ENCODE data around the gene ANKS4B.
A peak's percentile ranks its signal among the peaks of the same experiment; 100 is the strongest.
"Not testable (repeated sequence)": the region's sequence is repeated elsewhere in the genome, so short reads cannot be mapped to it uniquely, and the experiment has no call there.

Gene ANKS4B

DNA sequence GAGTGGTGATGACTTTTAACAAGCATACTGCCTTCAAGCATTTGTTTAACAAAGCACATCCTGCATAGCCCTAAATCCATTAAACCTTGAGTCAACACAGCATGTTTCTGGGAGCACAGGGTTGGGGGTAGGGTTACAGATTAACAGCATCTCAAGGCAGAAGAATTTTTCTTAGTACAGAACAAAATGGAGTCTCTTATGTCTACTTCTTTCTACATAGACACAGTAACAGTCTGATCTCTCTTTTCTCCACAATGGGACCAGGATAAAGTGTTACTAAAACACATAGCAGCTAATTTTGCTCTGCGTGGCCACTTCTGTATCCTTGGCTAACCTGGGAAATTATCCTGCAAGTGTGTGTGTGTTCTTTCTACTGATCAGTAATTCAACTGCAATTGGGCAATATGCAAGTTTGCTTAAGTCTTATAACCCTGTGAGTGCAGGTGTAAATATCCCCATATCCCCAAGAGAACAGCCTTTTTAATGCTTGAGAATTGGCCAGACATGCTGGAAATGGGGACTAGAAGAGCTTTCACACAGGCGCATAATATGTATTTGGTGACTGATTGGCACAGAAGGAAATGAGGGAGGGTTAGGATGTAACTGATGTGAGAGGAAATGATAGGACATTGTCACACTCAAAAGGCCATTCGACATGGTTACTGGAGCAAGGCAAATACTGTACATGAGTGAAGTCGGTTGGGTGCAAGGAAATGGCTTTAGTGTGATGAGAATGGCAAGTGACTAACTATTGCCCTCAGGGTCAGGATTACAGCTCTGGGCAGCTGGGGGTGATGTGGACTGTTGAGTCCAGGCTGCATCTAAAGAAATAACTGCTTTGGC, 10.8 kb upstream of the ANKS4B start:
- peak; percentile 14 for DNase-seq

DNA sequence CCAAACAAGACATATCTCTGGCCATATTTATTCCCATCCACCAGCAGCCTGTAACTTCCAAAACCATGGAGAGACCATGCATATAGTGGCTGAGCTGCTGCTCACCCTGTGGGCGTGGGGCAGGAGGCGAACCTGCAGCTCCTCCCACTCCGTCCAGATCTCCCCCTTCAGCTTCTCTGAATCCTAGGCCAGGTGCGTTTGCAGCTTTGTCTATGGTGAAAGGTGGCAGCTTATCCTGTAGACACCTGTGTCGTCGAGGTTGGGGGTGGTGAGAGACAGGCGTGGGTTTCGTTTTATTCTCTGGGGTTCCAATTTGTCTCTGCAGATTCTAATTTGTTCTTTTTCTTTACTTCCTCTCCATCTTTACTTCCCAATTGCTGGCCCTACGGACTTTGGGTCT, 9.7 kb upstream of the ANKS4B start:
- DNase-seq, result no peak

DNA sequence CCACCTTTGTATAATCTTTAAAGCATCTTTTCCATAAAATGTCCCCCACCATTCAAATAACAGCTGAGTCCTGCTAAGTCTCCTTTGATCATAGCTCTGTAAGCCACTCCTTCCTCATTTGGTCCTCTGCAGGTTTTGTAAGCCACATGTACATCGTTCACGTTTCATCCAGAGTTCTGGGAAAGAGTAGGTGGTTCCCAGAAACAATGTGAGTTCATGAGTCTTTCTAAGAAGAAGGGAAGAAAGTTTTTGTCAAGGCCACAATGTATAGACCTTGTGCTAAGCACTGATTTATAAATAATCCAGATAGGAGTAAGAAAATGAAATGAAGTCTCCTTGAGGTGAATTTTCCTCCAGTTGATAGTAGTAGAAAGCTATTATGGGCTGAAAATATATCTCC, 8.7 kb upstream of the ANKS4B start:
- DNase-seq, result no peak

DNA sequence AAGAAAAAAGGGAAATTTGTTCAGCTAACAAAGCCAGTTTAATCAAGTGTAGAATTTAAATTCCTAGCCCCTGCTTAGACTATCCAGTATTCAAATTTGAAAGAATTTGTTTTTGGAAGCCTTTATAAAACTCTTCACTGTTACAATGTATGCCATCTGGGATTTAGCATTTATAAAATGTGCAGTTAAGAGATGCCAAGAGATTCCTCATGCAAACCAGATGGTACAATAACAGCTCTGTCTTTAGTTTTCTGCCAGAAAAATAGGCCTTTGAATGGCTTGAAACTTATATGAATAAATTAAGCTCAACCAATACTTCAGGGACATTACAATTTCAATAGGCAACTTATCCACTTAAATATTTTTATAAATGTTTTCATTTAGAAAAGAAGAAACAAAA, 6.8 kb upstream of the ANKS4B start:
- DNase-seq, result no peak

DNA sequence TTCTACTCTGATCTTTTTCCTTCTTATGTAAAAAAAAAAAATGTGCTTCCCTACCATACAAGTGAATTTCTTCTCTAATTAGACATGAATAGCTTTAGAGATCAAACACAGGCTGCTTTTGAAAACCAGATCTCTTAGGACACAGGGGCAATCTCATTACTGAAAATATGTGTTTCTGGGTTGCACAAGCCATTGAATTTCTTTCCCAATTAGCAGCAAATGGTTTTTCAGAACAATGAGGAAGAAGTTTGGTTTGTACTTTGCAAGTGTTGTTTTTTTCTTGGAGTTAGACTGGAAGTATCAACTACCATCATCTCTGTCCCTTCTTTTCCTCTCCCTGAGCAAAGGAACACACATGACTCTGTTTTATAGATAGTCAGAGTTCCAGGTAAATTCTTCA, 5.6 kb upstream of the ANKS4B start:
- DNase-seq, result no peak

DNA sequence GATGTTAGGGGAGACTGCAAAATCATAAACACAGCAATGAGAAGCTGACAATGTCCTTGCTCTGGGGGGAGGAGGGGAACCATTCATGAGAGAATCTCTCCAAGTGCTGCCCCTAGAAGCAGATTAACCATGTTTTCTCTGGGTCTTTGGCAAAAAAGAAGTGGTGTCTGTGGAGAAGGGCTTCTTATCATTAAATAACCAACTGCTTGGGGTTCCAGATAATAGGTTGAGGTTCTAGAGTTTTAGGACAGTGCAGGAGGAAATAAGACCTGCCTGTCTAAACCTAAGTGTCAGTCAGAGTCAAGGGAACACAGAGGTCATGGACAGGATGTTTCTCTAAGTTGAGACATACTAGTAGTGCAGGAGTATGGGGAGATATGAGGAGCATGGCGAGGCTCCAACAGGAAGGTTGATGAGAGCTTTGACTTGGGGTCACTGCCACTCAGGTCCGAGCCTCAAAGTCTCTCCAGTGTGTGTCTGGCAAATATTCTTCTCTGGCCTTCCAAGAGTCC, 5.1 kb upstream of the ANKS4B start:
- DNase-seq, result no peak

DNA sequence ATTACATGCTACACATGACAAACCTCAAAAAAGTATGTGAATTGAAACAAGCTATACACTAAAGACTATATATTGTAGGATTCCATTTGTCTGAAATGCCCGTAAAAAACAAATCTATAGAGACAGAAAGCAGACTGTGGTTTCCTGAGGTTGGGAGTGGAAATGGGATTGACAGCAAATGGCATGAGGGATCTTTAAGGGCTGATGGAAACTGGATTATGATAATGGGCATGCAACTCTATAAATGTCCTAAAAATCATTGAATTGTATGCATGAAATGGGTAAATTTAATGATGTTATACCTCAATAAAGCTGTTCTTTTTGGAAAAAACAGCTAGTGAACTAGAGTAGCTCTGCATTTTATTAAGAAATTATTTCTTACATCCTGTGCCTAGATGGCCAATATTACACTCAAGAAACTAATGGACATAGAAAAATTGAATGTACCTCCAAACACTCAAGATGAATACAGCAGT, 416 bp upstream of the ANKS4B start:
- DNase-seq, result no peak

DNA sequence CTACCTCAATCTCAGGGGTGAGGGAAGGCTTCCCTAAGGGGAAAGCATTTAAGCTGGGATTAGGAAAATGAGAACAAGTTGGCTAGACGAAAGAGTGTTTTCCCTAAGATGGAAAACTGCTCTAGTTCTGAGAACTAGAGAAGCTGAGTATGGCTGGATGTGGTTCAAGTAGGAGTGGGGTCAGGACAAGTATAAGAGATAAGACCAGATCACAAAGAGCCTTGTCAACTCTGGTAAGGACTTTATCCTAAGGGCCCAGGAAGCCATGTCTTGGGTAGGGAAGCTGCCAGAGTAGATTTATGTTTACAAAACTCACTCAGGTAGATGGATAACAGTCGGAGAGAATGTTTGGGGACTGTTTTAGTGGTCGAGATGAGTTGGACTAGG, 1.7 kb downstream of the ANKS4B start:
- DNase-seq, result no peak

DNA sequence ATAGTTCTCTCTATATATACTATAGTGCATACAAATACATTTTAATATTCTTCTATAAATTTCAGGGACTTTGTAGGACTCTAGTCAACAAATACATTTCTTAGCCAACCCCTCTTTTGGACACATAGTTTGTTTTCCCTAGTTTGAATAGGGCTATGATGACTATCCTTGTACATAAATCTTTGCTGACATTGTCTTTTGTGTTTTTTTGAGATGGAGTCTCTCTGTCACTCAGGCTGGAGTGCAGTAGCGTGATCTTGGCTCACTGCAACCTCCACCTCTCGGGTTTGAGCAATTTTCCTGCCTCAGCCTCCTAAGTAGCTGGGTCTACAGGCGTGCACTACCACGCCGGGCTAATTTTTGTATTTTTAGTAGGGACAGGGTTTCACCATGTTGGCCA, 3.3 kb downstream of the ANKS4B start:
- DNase-seq, result no peak

DNA sequence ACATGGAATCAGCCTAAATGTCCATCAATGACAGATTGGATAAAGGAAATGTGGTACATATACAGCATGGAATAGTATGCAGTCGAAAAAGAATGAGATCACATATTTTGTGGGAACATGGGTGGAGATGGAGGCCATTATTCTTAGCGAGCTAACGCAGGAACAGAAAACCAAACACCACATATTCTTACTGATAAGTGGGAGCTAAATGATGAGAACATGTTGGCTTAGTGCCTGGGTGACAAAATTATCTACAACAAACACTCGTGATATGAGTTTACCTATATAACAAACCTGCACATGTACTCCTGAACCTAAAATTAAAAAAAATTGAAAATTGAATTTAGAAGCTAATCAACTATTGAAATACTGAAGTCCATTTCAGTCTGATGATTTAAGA, 6.1 kb downstream of the ANKS4B start:
- DNase-seq, result no peak

DNA sequence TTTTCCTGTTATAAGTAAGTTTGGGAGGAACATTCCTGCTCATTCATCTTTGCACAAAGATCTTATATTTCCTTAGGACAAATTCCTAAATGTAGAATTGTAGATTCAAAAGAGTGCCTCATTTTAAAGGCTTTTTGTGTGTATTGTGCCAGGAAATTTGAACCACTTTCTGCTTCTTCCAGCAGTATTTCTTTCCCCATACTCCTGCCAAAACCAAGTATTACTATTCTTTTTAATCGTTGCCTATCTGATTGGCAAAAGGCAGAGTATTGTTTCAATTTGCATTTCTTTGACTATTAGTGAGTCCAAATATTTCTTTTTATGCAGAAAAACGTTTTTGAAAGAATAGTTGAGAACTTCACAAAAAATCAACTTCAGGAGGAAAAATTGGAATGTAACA, 9.3 kb downstream of the ANKS4B start:
- DNase-seq, result no peak

DNA sequence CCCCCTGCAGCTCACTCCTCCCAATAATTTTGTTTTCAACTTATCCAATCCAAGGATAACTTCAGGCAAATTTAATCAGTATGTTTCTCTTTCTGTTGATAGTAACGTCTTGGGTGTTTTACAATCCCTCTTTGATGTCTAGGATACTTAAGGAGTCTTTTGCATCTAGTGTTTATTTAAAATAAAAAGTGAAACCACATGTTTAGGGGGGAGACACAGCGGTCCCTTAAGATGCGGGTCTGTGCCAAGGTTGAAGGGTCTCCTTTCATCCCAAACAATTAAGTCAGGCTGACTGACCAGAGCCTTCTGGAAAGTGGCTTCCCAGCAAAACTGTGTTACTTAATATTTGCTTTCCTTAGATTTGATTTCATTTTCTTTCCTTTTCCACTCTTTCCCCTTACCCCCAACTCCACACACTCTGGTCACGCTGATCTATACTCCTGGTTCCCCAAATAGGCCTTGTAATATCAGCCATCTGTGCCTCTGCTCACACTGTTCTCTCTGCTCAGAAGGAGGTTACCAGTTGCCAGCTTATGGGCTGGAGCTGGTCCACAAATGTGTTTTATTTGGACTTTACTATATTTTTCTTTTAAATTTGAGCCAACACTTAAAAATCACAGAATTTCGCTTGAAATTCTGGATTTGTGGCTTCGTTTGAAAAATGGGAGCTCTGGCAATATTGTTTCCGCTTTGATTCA, 11.2 kb downstream of the ANKS4B start:
- no peak for DNase-seq

DNA sequence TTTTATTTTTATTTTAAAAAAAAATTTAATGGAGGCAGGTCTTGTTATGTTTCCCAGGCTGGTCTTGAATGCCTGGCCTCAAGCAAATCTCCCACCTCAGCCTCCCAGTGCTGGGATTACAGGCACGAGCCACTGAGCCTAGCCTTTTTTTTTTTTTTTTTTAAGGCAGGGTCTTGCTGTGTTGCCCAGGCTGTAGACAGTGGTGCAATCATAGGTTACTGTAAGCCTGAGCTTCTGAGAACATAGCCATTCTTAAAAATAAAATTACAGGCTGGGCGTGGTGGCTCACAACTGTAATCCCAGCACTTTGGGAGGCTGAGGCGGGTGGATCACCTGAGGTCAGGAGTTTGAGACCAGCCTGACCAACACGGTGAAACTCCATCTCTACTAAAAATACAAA, 14.7 kb downstream of the ANKS4B start:
- DNase-seq, result not testable (repeated sequence)

DNA sequence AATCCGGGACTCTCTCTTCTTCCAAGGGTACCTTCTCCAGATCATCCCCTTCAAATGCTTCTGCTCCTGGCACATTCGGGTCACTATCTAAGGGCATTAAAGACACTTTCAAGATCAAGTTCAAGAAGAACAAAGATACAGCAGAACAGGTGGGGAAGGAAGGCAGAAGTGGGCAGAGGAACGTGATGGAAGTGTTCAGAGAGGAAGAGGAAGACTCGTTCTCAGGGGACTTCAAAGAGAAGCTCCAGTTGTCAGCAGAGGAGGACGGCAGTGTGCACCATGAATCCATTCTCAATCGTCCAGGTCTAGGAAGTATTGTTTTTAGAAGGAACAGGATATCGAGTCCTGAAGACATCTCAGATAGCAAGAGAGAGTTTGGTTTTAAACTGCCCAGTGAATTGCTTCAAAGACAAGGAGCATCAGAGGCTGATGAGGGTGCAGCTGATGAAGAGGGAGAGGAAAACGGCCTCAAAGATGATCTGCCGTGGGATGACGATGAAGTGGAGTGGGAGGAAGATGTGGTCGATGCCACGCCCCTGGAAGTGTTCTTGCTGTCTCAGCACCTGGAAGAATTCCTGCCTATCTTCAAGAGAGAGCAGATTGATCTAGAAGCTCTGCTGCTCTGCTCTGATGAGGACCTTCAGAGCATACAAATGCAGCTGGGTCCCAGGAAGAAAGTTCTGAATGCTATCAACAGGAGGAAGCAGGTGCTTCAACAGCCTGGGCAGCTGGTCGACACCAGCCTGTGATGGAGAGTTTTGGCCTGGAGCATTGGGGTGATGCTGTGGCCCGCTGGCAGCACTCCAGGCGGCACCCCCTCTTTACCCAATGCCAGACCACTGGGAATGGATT, 16.8 kb downstream of the ANKS4B start:
- no peak for DNase-seq

DNA sequence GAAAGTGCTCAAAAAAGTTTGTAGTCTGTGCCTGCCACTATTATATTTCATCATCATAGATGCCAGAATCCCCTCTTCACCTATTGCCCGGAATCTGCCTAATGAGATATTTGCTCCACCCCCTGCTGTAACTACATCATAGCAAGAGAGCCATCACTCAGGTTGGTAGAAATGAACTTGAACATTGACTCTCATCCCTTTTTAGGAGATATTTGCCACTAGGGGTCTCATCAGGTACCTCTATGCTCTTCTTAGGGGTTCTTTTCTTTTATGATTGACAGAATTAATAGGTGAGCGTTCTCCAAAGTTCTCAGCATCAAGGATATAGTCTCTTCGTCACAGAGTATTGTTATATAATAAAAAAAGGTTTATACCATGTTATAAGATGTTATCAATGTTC, 20.0 kb downstream of the ANKS4B start:
- no peak for DNase-seq

DNA sequence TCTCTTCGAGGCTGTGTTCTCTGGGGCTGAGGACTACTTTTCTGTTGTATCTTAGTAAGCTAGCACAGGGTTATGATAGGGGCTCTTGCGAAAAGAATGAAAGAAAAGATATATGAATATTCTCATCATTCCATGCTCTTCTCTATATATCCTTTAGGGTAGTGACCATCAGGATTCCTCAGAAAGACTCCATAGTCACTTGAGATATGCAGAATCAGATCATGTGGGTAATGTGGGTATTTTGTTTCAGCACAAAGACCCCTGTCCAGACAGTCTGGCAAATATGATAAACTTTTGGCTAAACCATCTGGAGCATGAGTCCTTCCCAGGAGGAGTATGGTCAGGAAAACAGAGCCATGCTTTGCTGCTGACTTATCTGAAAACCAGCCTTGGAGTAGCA, 23.1 kb downstream of the ANKS4B start:
- DNase-seq, result no peak

DNA sequence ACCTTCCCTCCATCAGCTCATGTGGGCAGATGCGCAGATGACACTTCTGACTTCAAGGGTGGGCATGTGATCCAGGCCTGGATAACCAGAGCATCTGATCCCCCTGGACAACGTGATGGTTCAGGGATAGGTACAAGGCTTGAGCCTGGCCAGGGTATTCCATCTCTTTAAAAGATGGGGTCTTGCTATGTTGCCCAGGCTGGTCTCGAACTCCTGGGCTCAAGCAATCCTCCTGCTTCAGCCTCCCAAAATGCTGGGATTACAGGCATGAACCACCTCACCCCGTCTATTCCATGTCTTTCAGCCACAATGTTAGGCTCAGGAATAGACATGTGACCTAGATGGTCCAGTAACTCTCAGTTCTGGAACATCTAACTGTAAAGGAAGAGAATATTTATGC, 23.8 kb downstream of the ANKS4B start:
- DNase-seq, result no peak

DNA sequence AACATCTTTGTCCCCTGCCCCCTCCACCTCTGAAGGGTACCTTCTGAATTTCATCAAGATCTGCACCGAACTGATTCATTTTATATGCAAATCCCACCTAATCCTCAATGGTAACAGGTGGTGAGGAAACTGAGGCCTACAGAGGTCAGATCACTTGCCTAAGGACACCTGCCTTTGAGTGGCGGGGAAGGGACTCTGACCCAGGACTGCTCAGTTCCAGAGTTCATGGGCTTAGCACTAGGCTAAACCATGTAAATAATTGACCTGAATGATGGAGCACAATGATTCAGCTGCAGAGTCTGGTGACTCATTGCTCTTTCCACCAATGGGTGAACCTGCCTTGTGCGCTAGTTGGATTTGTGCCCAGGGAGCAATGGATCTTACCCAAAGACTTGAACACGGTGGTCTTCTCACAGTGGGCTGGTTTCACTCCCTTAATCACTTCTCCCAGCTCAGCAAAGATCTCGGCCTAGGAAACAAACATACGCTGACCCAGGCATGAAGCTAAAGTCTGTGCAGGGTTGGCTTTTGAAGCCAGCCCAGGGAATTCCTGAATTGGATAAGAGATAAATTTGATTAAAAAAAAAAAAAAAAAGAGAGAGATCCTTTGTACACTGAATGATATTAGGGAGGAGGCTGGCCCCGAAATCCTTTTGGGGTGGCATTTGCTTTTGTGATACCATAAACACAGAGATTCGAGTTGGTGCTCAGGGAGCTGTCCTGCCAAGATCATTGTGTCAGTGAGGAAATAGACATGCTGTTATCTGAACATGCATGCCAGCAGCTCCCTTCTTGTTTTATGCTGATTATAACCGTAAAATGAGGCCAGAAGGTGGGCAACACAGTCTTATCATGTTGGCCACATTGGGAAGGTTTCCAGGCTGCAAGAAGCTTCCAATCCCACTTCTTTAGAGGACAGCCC, 27.6 kb downstream of the ANKS4B start:
- no peak for DNase-seq

DNA sequence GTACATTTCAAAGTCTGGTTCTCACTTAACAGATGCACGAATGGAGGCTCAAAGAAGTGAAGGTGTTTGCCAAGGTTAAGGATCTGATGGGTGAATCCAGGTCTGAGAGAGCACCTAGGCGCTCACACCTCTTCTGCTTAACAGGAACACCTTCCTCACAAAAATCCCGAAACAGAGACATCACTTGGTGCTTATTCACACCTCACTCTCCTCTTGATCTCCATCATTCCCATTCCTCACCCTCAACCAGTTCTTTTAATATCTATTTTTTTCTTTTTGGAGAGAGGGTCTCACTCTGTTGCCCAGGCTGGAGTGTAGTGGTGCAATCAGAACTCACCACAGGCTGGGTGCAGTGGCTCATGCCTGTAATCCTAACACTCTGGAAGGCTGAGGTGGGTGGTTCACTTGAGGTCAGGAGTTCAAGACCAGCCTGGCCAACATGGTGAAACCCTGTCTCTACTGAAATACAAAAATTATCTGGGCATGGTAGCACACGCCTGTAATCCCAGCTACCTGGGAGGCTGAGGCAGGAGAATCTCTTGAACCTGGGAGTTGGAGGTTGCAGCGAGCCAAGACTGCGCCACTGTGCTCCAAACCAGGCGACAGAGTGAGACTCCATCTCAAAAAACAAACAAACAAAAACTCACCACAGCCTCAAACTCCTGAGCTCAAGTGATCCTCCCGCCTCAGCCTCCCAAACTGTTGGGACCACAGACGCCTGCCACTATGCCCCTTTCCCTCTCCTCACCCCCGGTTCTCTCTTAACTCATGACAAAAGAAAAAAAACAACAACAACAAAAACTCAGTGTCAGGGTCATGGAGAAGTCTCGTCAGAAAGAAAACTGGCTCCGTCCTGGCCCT, 29.5 kb downstream of the ANKS4B start:
- DNase-seq, result no peak

DNA sequence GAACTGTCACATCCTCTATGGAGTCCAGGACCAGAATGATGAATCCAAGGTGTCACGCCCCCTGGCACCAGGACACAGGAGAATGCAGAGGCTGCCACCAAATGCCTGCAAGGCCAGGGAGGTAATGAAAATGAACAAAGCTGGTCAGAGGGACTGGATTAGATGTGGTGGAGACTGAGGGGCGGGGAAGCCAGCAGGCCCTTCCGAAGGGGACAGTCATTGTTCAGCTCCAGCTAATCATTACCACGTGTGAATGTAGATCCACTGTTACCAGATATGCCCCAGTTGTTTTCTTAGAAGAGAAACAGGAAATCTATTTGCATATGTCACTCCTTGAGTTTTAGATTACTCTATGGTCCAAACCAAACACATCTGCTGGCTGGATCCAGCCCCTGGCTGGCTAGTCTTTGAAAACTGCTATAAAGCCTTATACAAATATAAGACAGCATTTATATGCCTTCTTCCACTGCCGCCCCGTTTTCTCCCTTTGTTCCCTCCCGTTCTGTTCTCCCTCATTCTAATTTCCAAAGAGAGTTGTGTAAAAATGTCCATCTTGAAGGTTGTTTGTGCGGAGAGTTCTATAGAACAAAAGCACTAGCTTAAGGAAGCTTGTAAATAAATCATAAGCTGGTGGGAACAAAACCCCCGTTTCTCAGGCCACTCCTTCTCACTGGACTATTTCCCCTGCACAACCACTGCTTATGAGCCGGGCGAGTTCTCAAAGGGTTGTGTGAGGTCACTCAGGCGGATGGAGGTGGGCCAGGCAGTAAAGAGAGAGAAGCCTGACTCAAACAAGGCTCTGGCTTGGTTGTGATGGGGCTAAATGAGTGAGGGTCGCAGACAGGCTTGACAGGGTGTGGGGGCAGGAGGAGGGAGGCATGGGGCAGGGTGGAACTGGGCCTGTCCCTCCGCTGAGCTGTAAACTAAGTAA, 30.4 kb downstream of the ANKS4B start:
- DNase-seq, result peak; percentile 38

Data from NCI-H1092 treated with DMSO at 0.1 percent for 48 hours (cell line).